Measurements from ENCODE around the gene TRAPPC2L. TPM values are rescaled to one million over a fixed set of nuclear protein-coding genes. Genes with fewer than 3 reads are reported as not detected.
A peak's percentile ranks its signal among the peaks of the same experiment; 100 is the strongest.

TRAPPC2L gene
- total and polyA plus RNA-seq, 2 of the 13 experiments (the other 11 are each of a cell fraction or from before 2014, with no cell fraction given): 96.3 to 107 TPM

GRCh38 chr16:88902744-88903143, 45.8 kb downstream of the TRAPPC2L start:
- 34% methylated on average over 14 of the region's 16 CpGs for WGBS (ENCODE audit: low lambda C conversion rate)
- BruUV-seq (replicated peaks): no TSS peak
- POLR2A ChIA-PET: no interaction called here

GRCh38 chr16:88903267-88903666, 46.3 kb downstream of the TRAPPC2L start:
- no peaks in the 10 kb centered on the region for H3K9me3 ChIP-seq (ENCODE audit: low read length)
- no peaks in the 10 kb centered on the region; the same call in 1 of the 2 replicates for H4K20me1 ChIP-seq (ENCODE audit: insufficient read depth, low read length)
- no peak overlapping the region for H3K4me2 ChIP-seq (ENCODE audit: low read depth, low read length)
- CTCF ChIA-PET (ENCODE audit: low intra/inter-chr PET ratio, low total read pairs): no interaction called here
- no peak for FAIRE-seq
- no peak for DNase-seq (ENCODE audit: low spot score)
- H3K79me2 ChIP-seq (ENCODE audit: insufficient read depth, low read length): no peaks in the 10 kb centered on the region
- H3K27ac ChIP-seq (ENCODE audit: extremely low read length, insufficient read depth, low read length): no peak overlapping the region
- in situ Hi-C loops (cut with HindIII; ENCODE audit: extremely low pct_ligation_motif_present, low pct_unique_long_range_greater_than_20kb): no loop called here
- TF ChIP-seq, protein P1, sequence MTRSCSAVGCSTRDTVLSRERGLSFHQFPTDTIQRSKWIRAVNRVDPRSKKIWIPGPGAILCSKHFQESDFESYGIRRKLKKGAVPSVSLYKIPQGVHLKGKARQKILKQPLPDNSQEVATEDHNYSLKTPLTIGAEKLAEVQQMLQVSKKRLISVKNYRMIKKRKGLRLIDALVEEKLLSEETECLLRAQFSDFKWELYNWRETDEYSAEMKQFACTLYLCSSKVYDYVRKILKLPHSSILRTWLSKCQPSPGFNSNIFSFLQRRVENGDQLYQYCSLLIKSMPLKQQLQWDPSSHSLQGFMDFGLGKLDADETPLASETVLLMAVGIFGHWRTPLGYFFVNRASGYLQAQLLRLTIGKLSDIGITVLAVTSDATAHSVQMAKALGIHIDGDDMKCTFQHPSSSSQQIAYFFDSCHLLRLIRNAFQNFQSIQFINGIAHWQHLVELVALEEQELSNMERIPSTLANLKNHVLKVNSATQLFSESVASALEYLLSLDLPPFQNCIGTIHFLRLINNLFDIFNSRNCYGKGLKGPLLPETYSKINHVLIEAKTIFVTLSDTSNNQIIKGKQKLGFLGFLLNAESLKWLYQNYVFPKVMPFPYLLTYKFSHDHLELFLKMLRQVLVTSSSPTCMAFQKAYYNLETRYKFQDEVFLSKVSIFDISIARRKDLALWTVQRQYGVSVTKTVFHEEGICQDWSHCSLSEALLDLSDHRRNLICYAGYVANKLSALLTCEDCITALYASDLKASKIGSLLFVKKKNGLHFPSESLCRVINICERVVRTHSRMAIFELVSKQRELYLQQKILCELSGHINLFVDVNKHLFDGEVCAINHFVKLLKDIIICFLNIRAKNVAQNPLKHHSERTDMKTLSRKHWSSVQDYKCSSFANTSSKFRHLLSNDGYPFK (CRISPR knock-in tag; IDR thresholded peaks at IDR 0.05; ENCODE audit: borderline replicate concordance): no peak
- TF ChIP-seq ZBTB33 (CRISPR knock-in tag; IDR thresholded peaks at IDR 0.05): peak; percentile 46; the same call in 1 of the 2 replicates
- no peak for TF ChIP-seq TCF12 (IDR thresholded peaks at IDR 0.05)
- no peak for TF ChIP-seq TCF12 (CRISPR knock-in tag; IDR thresholded peaks at IDR 0.05)
- no peak for TF ChIP-seq ZNF570 (CRISPR knock-in tag; IDR thresholded peaks at IDR 0.05; ENCODE audit: borderline replicate concordance)
- no peak overlapping the region for H3K4me3 ChIP-seq (replicated peaks in 1 of 3; ENCODE audit: insufficient read depth in 1 of 3, low read depth in 2 of 3, low read length in 3 of 3)
- WGBS (ENCODE audit: low lambda C conversion rate): 59% methylated on average over 9 of the region's 14 CpGs
- no peak overlapping the region for H3K9ac ChIP-seq (ENCODE audit: insufficient read depth, low read depth, low read length)
- BruUV-seq (replicated peaks): no TSS peak
- H3K27me3 ChIP-seq (ENCODE audit: control insufficient read depth in 1 of 2, insufficient read depth in 2 of 2, low read length in 2 of 2): peaks cover 49 to 96% of the 10 kb centered on the region in 2 experiments
- H3K36me3 ChIP-seq (replicated peaks in 1 of 2; ENCODE audit: control insufficient read depth in 1 of 2, insufficient read depth in 2 of 2, low read length in 2 of 2): no peaks in the 10 kb centered on the region
- no peak for ATAC-seq
- POLR2A ChIA-PET: no interaction called here
- intact Hi-C loops (cut with micrococcal nuclease; ENCODE audit: unreplicated experiment): no loop called here
- peaks cover 10% of the 10 kb centered on the region for H3K4me1 ChIP-seq (ENCODE audit: insufficient read depth, low read length)
- no peak overlapping the region for H2AFZ ChIP-seq (ENCODE audit: low read length)

More at GRCh38 chr16:88902744-88903143, 45.8 kb downstream of the TRAPPC2L start:
- ATAC-seq: no peak
- Histone ChIP-seq H3K79me2 (ENCODE audit: insufficient read depth, low read length) (no peaks in the 10 kb centered on the region), H3K9me3 (ENCODE audit: low read length) (no peaks in the 10 kb centered on the region), H3K27ac (ENCODE audit: extremely low read length, insufficient read depth, low read length) (no peak overlapping the region), H4K20me1 (ENCODE audit: insufficient read depth, low read length) (no peaks in the 10 kb centered on the region; the same call in 1 of the 2 replicates), H3K4me1 (ENCODE audit: insufficient read depth, low read length) (peaks cover 10% of the 10 kb centered on the region), H3K36me3 (replicated peaks in 1 of 2; ENCODE audit: control insufficient read depth in 1 of 2, insufficient read depth in 2 of 2, low read length in 2 of 2) (no peaks in the 10 kb centered on the region), H3K9ac (ENCODE audit: insufficient read depth, low read depth, low read length) (no peak overlapping the region), H3K4me2 (ENCODE audit: low read depth, low read length) (no peak overlapping the region), H2AFZ (ENCODE audit: low read length) (no peak overlapping the region), H3K4me3 (replicated peaks in 1 of 3; ENCODE audit: insufficient read depth in 1 of 3, low read depth in 2 of 3, low read length in 3 of 3) (no peak overlapping the region), H3K27me3 (ENCODE audit: control insufficient read depth in 1 of 2, insufficient read depth in 2 of 2, low read length in 2 of 2) (peaks cover 49 to 96% of the 10 kb centered on the region in 2 experiments)
- in situ Hi-C loops (cut with HindIII; ENCODE audit: extremely low pct_ligation_motif_present, low pct_unique_long_range_greater_than_20kb): no loop called here
- intact Hi-C loops (cut with micrococcal nuclease; ENCODE audit: unreplicated experiment): no loop called here
- no peak for FAIRE-seq
- CTCF ChIA-PET (ENCODE audit: low intra/inter-chr PET ratio, low total read pairs): no interaction called here
- TF ChIP-seq ZNF225 (CRISPR knock-in tag; IDR thresholded peaks at IDR 0.05): 0 out of 2 replicates have a peak, but pooled peaks have one; percentile 26
- TF ChIP-seq DMTF1 (CRISPR knock-in tag; IDR thresholded peaks at IDR 0.05): no peak
- no peak for DNase-seq (ENCODE audit: low spot score)

All from HepG2 (cell line).